Fibroblast of skin of back (primary cell): Measurements from ENCODE around the gene MAFF.
"Not testable (repeated sequence)": the region's sequence is repeated elsewhere in the genome, so short reads cannot be mapped to it uniquely, and the experiment has no call there.

Experiments used
- DNase-seq: peaks from one replicate; pipeline ENCODE4 v3.0.0-alpha.2; 2013

The MAFF gene

DNA sequence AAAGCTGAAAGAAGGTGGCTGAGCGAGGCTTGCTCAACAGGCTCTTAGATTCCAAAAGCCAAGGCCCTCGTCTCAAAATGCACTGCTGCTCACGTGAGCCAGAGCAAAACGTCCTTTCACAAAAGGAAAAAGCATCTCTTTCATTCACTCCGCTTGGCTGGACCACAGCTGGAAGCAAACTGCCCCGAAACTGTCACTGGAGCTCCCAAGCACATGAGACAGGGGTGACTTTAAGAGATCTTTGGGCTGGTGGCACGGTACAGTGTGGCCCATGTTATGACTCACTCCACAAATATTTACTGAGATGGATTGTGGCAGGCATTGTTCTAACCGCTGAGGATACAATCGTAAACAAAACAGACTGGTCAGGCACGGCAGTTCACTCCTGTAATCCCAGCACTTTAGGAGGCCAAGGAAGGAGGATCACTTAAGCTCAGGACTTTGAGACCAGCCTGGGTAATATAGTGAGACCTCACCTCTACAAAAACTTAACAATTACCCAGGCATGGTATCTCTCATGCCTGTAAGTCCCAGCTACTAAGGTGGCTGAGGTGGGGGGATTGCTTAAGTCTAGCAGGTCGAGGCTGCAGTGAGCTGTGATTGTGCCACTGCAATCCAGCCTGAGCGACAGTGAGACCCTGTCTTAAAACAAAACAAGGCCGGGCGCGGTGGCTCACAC, 23.7 kb upstream of the MAFF start:
- DNase-seq = peak; percentile 88

DNA sequence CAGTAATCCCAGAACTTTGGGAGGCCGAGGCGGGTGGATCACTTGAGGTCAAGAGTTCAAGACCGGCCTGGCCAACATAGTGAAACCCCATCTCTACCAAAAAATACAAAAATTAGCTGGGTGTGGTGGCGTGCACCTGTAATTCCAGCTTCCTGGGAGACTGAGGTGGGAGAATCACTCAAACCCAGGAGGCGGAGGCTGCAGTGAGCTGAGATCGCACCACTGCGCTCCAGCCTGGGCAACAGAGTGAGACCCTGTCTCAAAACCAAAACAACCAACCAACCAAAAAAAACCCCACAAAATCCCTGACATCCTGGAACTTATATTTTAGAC, 23.2 kb upstream of the MAFF start:
- not testable (repeated sequence) for DNase-seq

DNA sequence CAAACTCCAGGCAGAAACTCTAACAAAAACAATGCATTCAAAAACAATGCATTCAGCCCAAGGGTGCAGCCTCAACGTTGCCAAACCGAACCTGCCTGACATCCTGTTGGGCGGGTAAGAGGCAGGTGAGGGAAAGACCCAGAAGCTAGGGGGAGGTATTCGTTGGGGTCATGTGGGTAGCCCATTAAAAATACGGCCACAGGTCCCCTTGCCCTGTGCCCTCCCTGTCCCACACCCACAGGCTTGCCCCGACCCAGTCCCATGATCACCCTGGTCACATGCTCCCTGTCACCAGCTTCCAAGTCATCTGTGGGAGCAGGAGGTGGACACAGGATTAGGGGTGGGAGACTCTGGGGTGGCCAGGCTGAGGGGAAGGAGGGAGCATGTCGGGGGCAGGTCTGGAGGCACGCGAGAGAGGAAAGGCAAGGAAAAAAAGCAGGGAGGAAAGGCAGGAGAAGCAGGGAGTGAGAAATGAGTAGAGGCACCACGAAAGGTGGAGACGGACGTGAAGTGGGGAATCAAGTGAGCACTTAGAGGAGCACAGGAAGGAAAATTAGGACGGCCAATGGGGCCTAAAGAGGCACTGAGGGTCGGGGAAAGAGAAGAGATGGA, 20.8 kb upstream of the MAFF start:
- DNase-seq = no peak

DNA sequence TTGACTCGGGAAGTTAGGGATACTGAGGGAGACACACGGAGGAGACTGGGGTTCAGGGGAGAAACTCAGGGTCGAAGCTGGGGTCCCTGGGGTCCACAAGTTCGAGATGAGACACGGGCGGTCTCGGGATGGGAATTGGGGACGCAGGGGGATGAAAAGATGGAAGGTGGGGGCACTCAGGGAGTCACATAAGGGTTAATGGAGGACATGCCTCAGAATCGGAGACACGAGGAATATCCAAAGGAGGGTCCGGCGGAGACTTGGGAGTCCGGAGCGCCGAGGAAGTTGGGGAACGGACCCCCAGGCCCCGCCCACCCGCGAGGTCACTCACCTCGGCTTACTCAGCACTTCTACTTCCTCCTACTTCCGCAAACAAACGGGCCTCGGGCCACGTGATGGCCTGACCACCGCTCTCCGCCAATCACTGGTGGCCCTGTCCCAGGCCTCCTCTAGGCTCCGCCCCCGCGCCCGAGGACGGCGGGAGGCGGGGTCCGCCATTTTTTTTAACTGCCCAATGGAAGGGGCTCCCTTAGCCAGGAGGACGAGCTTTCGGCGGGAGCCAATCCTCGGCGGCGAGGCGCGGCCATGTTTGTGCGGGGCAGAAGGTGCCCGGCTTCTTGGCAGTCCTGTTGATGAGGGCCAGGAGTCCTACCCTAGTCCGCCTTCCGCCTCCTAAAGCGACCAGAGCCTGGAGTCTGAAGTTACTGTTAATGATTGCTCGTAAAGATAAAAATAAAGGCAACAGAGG, 20.2 kb upstream of the MAFF start, which contains the start of gene PLA2G6:
Gene PLA2G6, minus strand, starts transcription at position 378 of the 748 bp plus-strand sequence. CDS start 12,404 bp downstream, outside the sequence.
- peak; percentile 98 for DNase-seq

DNA sequence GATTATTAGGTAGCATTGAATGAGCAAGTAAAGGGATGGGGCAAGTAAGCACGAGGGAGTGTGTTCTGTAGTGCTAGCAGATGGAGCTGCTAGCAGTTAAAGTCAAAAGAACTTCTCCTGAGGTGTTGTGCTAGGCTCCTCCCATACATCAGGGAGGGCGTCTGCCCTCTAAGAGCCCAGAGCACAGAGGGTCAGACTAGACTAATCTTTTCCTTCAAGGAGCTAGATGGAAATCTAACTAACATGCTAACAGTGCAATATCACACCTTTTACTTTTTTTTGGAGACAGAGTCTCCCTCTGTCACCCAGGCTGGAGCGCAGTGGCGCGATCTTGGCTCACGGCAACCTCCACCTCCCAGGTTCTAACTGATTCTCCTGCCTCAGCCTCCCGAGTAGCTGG, 17.0 kb upstream of the MAFF start:
- no peak for DNase-seq

DNA sequence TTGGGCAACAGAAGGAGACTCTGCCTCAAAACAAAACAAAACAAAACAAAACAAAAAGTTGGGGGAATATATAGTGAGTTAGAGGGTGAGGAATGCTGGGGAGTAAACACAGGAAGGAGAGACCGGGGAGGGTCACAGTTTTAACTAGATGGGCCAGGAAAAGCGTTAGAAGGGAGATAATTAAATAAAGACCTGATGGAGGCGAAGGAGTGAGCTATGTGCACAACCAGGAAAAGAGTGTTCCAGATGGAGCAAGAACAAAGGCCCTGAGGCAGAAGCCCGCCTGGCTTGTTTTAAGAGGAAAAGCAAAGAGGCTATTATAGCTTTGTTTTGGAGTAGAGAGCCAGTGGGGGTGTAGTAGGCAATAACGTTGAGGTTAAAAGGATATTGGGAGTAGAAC, 15.4 kb upstream of the MAFF start:
- DNase-seq = no peak

DNA sequence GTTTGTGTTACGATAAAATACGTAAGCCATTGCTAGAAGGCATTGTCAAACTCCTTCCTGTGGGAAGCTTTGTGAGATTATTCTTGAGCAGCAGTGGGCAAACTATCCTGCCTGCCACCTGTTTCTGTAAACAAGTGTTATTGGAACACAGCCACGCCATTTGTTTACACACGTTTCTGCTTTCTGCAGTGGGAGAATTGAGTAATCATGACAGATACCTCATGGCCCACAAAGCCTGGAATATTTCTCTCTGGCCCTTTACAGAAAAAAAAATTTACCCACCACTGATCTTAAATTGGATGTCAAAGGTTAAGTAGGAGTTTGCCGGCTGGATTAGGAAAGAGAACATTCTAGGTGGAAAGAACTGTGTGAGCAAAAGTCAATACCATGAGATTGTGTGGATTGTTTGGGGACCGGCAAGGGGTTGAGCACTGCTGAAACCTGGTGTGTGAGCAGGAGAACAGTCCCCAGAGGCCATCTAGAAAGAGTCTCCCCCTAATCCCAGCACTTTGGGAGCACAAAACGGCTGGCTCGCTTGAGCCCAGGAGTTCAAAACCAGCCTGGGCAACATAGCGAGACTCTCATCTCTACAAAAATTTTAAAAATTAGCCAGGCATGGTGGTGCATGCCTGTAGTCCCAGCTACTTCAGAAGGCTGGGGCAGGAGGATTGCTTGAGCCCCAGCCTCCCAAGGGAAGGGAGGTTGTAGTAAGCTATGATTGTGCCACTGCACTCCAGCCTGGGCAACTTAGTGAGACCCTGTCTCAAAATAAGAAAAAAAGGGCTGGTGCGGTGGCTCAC, 14.2 kb upstream of the MAFF start:
- no peak for DNase-seq

DNA sequence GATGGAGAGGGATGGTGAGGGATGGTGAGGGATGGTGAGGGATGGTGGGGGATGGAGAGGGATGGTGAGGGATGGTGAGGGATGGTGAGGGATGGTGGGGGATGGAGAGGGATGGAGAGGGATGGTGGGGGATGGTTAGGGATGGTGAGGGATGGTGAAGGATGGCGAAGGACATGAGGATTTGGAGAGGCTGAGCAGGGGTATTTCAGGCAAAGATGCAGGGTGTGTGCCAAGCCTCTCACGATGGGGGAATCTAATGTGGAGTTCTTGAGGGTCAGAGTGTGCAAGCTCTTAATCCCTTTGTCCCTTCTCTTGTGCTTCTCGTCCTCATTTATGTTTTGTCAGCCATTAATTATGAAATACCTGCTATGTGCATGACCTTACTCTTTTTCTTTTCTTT, 12.7 kb upstream of the MAFF start:
- DNase-seq = no peak

DNA sequence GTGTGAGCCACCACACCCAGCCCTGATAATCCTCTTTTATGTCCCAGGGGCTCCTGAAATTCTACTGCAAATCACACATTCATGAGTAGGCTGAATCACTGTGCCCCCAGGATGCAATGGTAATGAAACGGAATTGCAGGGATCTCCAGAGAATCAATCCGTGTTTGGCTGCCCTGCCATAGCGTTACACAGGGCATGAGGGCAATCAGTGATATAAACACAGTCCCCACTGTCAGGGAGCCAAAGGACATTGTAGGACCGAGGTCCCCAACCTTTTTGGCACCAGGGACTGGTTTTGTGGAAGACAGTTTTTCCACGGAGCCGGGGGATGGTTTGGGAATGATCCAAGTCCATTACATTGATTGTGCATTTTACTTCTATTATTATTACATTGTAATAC, 11.2 kb upstream of the MAFF start:
- no peak for DNase-seq

DNA sequence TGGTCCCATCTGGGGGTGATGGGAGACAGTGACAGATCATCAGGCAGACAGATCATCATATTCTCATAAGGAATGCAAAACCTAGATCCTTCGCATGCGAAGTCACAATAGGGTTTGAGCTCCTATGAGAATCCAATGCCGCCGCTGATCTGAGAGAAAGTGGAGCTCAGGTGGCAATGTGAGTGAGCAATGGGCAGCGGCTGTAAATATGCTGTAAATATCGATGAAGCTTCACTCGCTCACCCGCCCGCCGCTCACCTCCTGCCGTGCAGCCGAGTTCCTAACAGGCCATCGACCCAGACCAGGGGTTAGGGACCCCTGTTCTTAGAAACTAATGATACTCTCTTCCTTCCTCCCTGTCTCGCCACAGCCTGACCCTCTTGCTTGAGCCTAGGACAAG, 10.7 kb upstream of the MAFF start:
- no peak for DNase-seq

DNA sequence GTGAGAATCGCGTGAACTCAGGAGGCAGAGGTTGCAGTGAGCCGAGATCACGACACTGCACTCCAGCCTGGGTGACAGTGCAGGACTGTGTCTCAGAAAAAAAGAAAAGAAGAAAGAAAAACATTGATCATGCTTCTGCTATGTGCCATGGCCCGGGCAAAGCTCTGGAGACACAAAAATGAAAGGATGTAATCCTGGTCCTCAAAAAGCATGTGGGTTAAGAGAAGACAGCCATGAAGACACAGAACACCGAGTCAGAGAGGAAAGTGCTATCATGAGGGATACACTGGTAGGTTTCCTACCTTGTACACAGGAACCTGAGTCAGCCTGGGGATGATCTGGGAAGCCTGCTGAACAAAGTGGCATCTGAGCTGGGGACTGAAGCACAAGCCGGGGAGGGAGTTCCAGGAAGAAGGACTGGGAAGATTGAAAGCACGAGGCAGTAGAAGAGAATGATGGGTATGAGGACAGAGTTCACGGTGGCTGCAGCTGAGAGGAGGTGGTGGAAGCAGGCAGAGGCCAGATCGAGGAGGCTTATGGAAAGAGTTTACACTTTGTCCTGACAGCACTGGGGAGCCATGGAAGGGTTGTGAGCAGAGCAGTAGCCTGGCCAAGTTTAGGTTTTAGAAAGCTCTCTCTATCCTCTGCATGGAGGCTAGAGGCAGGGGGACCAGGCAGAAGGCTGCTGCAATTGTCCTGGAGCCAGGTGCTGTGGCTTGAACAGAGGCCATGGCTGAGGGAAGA, 9.9 kb upstream of the MAFF start:
- DNase-seq = peak; percentile 71

DNA sequence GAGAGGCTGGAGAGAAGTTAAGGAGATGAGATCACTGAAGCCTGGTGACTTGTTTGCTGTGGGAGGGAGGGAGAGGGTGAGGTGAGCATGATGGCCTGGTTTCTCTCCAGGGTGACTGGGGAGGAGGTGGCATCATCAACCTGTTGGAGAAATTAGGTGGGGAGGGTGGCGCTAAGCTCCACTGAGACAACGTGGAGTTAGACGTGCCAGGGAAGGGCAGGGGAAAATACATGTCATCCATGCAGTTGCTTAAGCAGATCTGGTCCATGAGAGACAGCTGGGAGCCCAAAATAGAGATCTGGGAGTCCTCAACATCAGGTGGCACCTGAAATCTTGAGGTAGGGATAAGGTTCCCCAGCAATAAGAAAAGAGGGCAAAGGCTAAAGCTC, 9.3 kb upstream of the MAFF start:
- DNase-seq = no peak

DNA sequence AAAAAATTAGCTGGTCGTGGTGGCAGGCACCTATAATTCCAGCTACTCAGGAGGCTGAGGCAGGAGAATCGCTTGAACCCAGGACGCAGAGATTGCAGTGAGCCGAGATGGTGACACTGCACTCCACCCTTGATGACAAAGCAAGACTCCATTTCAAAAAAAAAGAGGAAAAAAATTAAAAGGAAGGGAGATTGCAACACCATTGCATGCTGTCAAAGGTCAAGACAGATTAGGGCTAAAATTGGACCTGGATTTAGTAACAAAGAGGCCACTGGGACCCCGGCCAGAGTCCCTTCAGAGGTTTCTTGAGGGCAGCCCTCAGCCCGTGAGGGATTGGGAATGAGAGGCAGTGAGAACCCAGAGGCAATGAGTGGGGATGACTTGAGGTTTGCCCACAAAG, 8.2 kb upstream of the MAFF start:
- DNase-seq = no peak

DNA sequence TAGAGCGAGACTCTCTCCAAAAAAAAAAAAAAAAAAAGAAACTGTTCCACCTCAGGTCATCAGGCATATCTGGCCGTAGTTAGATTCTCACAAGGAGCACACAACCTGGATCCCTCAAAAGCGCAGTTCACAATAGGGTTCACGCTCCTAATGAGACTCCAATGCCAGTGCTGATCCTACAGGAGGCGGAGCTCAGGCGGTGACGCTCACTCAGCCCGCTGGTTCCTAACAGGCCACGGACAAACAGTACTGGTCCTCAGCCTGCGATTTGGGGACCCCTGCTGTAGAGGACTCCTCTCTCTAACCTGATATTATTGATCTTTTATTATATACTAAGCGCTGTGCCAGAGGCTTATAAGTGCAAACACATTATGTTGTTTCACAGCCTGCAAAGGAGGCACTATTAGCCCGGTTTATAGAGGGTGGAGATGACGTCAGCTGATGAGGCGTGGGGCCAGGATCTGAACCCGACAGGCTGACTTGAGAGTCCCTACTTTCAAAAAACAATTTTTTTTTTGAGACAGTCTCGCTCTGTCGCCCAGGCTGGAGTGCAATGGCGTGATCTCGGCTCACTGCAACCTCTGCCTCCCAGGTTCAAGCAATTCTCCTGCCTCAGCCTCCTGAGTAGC, 4.9 kb upstream of the MAFF start:
- no peak for DNase-seq

DNA sequence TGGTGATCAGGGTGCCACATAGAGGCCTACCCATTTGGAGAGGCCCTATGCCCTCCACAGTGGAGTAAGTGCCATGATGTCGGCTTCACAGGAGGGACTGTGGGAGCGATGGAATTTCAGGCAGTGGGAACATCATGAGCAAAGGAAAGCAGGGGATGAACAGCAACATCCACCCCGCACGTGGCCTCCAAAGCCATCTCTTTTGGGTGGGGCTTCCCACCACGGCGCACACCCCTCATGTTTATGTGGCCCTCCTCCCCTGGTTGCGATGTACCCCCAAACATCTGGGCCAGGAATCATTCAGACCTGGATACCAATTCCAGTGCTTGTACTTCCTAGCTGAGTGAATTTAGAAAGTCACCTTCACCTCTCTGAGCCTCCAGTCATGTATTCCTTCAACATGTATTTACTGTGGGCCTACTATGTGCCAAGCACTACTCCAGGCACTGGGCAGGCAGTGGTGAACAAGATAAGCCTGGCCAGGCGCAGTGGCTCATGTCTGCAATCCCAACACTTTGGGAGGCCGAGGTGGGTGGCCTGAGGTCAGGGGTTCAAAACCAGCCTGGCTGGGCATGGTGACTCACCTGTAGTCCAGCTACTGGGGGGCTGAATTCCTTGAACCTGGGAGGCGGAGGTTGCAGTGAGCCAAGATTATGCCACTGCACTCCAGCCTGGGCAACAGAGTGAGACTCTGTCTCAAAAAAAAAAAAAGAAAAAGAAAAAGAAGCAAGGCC, 1.8 kb upstream of the MAFF start:
- DNase-seq = no peak

DNA sequence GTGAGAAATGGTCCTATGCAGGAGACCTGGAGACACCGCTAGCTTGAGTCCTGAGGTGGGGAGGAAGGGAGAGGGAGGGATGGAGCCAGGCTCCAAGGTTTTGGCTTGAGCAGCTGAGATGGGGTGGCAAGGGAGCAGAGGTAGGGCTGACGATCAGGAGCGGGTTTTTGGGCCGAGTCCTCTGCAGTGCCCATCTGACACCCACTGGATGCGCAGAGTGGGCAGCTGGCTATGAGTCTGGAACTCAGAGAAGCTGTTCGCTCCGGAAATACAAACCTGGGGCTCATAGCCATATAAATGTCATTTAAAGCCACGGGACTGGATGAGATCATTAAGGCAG, 453 bp upstream of the MAFF start:
- no peak for DNase-seq

DNA sequence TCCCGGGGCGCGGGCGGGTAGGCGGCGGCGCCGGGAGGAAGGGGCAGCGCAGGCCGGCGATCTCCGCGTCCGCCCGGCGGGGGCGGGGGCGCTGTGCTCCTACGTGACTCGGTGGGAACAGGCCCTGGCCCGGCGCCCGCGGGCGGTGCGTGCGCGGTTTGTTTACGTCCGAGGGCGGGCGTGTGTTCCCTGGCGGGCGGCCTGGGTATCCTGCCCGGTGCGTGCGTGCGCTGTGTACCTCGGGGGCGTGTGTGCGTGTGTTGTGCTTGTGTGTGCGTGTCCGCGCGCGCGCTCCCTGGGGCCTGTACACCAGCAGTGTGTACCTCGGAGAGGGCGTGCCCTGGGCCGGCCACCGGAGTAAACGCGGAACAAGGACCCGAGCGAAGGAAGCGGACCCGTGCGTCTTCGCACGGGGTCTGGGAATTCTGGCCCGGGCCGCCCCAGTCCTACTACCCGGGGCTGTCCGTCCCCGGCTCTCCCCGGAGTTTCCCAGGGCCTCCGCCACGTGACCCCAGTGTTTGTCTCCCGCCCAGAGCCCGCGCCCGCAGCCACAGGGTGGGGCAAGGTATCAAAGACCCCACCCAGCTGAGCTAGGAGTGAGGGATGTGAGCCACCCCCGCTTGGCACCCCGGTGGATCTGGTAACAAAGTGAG, 769 bp downstream of the MAFF start:
- peak; percentile 84 for DNase-seq

DNA sequence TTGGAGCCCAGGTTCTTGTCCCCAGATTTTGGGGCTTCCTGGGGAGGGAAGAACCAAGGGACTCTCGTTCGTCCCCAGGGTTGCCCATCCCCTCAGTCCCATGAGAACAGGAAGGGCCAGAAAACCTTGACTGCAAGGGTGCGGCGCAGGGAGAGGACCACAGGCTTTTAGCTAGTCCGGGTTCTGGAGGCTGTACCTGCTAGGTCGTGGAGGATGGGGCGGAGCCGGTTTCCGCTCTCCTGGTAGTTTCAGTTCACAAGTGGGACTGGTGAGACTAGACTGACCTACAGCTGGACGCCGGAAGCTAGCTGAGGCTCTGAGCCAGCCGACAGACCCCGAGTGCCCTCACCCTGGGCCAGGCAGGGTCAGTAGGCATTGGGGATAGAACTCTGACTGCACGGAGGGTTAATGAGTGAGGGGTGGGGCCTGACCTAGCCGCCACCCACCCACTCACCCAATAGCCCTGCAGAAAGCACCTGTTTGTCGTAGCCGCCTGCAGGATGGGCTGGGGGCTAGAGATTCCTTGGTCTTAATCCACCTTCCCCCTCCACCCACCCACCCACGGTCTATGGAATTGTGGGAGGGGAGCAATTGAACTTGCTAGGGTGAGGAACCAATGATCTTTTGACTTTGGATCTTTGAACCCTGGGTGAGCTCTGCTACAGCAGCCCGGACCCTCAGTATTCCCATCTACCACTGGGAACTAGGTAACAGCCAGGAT, 1.5 kb downstream of the MAFF start:
- no peak for DNase-seq

DNA sequence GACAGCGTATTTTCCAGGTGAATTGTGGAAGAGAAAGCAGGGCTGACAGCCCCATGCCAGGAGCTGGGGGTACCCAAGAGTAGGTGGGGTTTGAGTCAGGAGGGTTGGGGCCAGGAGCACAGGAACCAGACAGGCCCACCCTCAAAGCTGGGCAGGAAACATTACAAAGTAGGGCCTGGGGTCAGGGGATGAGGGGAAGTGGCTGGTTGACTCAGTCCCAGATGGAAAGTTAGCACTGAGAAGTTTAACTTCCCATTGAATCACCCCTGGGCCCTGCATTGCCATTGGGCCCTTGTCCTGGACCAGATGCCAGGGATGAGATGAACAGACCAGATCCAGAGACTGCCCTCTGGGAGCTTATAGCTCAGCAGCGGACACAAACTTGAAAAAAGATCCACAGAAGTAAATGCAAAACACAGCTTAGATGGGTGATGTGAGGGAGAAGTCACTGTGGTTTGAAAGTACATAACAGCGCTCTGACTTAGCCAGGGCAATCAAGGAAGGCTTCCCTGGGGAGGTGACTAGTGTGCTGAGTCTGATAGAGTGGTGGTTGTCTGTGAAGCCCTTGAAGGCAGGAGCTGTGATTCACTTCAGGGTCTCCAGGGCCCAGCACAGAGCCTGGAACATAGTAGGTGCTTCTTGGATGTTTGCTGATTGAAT, 2.2 kb downstream of the MAFF start:
- DNase-seq = peak; percentile 63

DNA sequence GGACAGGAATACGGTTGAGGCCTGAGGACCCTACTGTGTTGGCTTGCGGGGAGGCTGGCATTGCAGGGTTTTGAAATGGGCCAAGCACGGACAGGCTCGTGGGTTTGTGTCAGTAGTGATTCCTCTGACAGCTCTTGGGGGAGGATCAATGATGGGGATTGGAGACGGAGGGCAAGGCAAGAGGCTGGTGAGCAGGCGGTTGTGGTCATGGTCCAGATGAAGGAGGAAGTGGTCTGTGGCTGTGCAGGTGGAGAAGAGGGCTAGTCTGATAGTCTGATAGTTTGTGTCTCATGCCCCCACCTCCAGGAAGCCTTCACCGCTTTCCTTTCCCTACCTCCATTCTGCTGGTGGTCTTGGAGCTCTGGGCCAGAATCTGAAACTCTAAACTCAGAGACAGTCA, 3.0 kb downstream of the MAFF start:
- no peak for DNase-seq
